Measurements from ENCODE around the gene OSBPL2. TPM values are rescaled to one million over a fixed set of nuclear protein-coding genes. Genes with fewer than 3 reads are reported as not detected.

OSBPL2 gene
- total RNA-seq, 1 experiment from 2014 or later = 41.4 TPM

GRCh38 chr20:62233684-62234083, 4.6 kb upstream of the OSBPL2 start:
- intact Hi-C loops (cut with micrococcal nuclease; ENCODE audit: unreplicated experiment) (no loop called here), in situ Hi-C loops (cut with HindIII; ENCODE audit: low pct_unique_long_range_greater_than_20kb, low sequenced_read_pairs) (no loop called here)
- POLR2A ChIA-PET = no interaction called here
- Histone ChIP-seq H3K4me1 (ENCODE audit: control insufficient read depth, insufficient read depth, low read length) (0 out of 2 replicates have a peak, but pooled peaks cover 3% of the 10 kb centered on the region), H3K9me3 (ENCODE audit: control insufficient read depth, insufficient read depth, low read depth, low read length) (no peaks in the 10 kb centered on the region), H3K4me3 (ENCODE audit: low read depth in 2 of 2, low read length in 2 of 2) (no peak overlapping the region), H3K27me3 (ENCODE audit: control insufficient read depth, insufficient read depth, low read length) (no peaks in the 10 kb centered on the region), H3K36me3 (ENCODE audit: control insufficient read depth, insufficient read depth, low read length) (no peaks in the 10 kb centered on the region; the same call in 1 of the 2 replicates), H3K27ac (ENCODE audit: low read length) (no peak overlapping the region)
- no peak for DNase-seq (ENCODE audit: low read depth, low spot score)
- CTCF ChIA-PET = no interaction called here
- no peak for ATAC-seq
- no peak for TF ChIP-seq CTCF (IDR thresholded peaks at IDR 0.05)
- no peak for TF ChIP-seq TCF7L2 (IDR thresholded peaks at IDR 0.05; ENCODE audit: low read depth, low read length)
- no peak for TF ChIP-seq REST (IDR thresholded peaks at IDR 0.05; ENCODE audit: insufficient read depth in 1 of 2, low read depth in 2 of 2, low read length in 1 of 2)
- TF ChIP-seq SIN3A (IDR thresholded peaks at IDR 0.05; ENCODE audit: borderline replicate concordance, insufficient read depth, low read depth, low read length) = no peak
- TF ChIP-seq POLR2AphosphoS5 (IDR thresholded peaks at IDR 0.05; ENCODE audit: low read depth, low read length) = no peak
- no TSS peak for BruUV-seq (replicated peaks)

- no peaks in the 10 kb centered on the region for H3K9me3 ChIP-seq (ENCODE audit: control insufficient read depth, insufficient read depth, low read depth, low read length)
- H3K4me1 ChIP-seq (ENCODE audit: control insufficient read depth, insufficient read depth, low read length) = 0 out of 2 replicates have a peak, but pooled peaks cover 3% of the 10 kb centered on the region
- ATAC-seq (no peak), DNase-seq (ENCODE audit: low read depth, low spot score) (no peak)
- in situ Hi-C loops (cut with HindIII; ENCODE audit: low pct_unique_long_range_greater_than_20kb, low sequenced_read_pairs) = no loop called here
- ChIA-PET POLR2A (no interaction called here), CTCF (no interaction called here)
- no peak overlapping the region for H3K27ac ChIP-seq (ENCODE audit: low read length)
- no peaks in the 10 kb centered on the region for H3K27me3 ChIP-seq (ENCODE audit: control insufficient read depth, insufficient read depth, low read length)
- peaks cover 4% of the 10 kb centered on the region; the same call in 1 of the 2 replicates for H3K36me3 ChIP-seq (ENCODE audit: control insufficient read depth, insufficient read depth, low read length)
- no TSS peak for BruUV-seq (replicated peaks)
- intact Hi-C loops (cut with micrococcal nuclease; ENCODE audit: unreplicated experiment) = no loop called here
- no peak overlapping the region for H3K4me3 ChIP-seq (ENCODE audit: low read depth in 2 of 2, low read length in 2 of 2)
- TF ChIP-seq SIN3A (IDR thresholded peaks at IDR 0.05; ENCODE audit: borderline replicate concordance, insufficient read depth, low read depth, low read length) = no peak
- TF ChIP-seq REST (IDR thresholded peaks at IDR 0.05; ENCODE audit: insufficient read depth in 1 of 2, low read depth in 2 of 2, low read length in 1 of 2) = no peak
- TF ChIP-seq POLR2AphosphoS5 (IDR thresholded peaks at IDR 0.05; ENCODE audit: low read depth, low read length) = no peak
- TF ChIP-seq TCF7L2 (IDR thresholded peaks at IDR 0.05; ENCODE audit: low read depth, low read length) = no peak
- TF ChIP-seq CTCF (IDR thresholded peaks at IDR 0.05) = no peak
Measured at GRCh38 chr20:62234339-62234738, 4.0 kb upstream of the OSBPL2 start.
